ENCODE results near the gene RCAN2.

RCAN2 gene

GRCh38 chr6:46491201-46491627 is at the start of gene RCAN2:
RCAN2 (minus strand) TSS chr6:46491449.
- no peak for DNase-seq (ENCODE audit: low read depth)

GRCh38 chr6:46539866-46540265 is 48.6 kb upstream of the RCAN2 start:
- DNase-seq (ENCODE audit: low read depth): no peak

GRCh38 chr6:46538800-46539480 is 47.7 kb upstream of the RCAN2 start:
- no peak for DNase-seq (ENCODE audit: low read depth)

- no peak for DNase-seq (ENCODE audit: low read depth)
Measured at GRCh38 chr6:46530896-46531295, 39.6 kb upstream of the RCAN2 start.

GRCh38 chr6:46528961-46529750 is 37.9 kb upstream of the RCAN2 start:
- DNase-seq (ENCODE audit: low read depth): no peak

GRCh38 chr6:46526607-46527006 is 35.4 kb upstream of the RCAN2 start:
- DNase-seq (ENCODE audit: low read depth): no peak

GRCh38 chr6:46525583-46525982 is 34.3 kb upstream of the RCAN2 start:
- DNase-seq (ENCODE audit: low read depth): no peak

- DNase-seq (ENCODE audit: low read depth): no peak
Measured at GRCh38 chr6:46521464-46521971, 30.3 kb upstream of the RCAN2 start.

- DNase-seq (ENCODE audit: low read depth): no peak
Measured at GRCh38 chr6:46517202-46517601, 26.0 kb upstream of the RCAN2 start.

- no peak for DNase-seq (ENCODE audit: low read depth)
Measured at GRCh38 chr6:46513533-46513932, 22.3 kb upstream of the RCAN2 start.

GRCh38 chr6:46511320-46511719 is 20.1 kb upstream of the RCAN2 start:
- DNase-seq (ENCODE audit: low read depth): no peak

GRCh38 chr6:46510651-46511050 is 19.4 kb upstream of the RCAN2 start:
- DNase-seq (ENCODE audit: low read depth): no peak

GRCh38 chr6:46509981-46510510 is 18.8 kb upstream of the RCAN2 start:
- no peak for DNase-seq (ENCODE audit: low read depth)

GRCh38 chr6:46509063-46509462 is 17.8 kb upstream of the RCAN2 start:
- no peak for DNase-seq (ENCODE audit: low read depth)

GRCh38 chr6:46507426-46507825 is 16.2 kb upstream of the RCAN2 start:
- DNase-seq (ENCODE audit: low read depth): no peak

- no peak for DNase-seq (ENCODE audit: low read depth)
Measured at GRCh38 chr6:46505693-46506512, 14.7 kb upstream of the RCAN2 start.

- DNase-seq (ENCODE audit: low read depth): no peak
Measured at GRCh38 chr6:46504242-46504641, 13.0 kb upstream of the RCAN2 start.

GRCh38 chr6:46502486-46503119 is 11.4 kb upstream of the RCAN2 start:
- DNase-seq (ENCODE audit: low read depth): no peak

- no peak for DNase-seq (ENCODE audit: low read depth)
Measured at GRCh38 chr6:46501136-46502089, 10.2 kb upstream of the RCAN2 start.

- DNase-seq (ENCODE audit: low read depth): no peak
Measured at GRCh38 chr6:46500382-46500781, 9.1 kb upstream of the RCAN2 start.

All from stimulated activated CD8-positive, alpha-beta memory T cell treated with anti-CD3 and anti-CD28 coated beads, Interleukin-15, amount 100 ng/mL, for 1 hour (primary cell).